Measurements from ENCODE around the gene FYB1.

The FYB1 gene

GRCh38 chr5:39158786-39159185 lies 60.6 kb downstream of the FYB1 start:
- no peak for DNase-seq (ENCODE audit: low read depth)

DNA sequence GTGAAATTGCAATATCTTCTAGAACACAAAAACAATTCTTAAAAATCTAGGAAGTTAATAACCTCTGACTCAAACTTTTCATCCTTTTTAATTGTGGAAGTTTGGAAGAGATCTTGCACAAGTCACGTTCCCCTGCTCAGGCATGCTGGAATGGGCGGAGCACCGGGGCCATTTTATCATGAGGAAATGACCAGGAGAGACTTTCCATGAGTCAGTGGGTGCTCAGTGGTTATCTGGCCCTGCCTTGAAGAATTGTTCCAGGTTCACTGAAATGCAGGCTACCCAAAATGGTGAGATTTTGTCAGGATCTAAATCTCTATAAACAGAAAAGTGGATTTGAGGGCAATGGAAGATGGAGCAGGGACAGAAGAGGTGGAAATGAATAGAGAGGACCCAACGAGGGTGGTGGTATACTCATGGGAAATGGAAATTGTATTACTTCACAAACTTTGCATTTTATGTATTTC lies 61.2 kb downstream of the FYB1 start:
- no peak for DNase-seq (ENCODE audit: low read depth)

GRCh38 chr5:39157701-39158100 lies 61.7 kb downstream of the FYB1 start:
- no peak for DNase-seq (ENCODE audit: low read depth)

- no peak for DNase-seq (ENCODE audit: low read depth)
Measured at GRCh38 chr5:39156082-39156481, 63.3 kb downstream of the FYB1 start.

GRCh38 chr5:39151745-39152144 lies 67.6 kb downstream of the FYB1 start:
- no peak for DNase-seq (ENCODE audit: low read depth)

DNA sequence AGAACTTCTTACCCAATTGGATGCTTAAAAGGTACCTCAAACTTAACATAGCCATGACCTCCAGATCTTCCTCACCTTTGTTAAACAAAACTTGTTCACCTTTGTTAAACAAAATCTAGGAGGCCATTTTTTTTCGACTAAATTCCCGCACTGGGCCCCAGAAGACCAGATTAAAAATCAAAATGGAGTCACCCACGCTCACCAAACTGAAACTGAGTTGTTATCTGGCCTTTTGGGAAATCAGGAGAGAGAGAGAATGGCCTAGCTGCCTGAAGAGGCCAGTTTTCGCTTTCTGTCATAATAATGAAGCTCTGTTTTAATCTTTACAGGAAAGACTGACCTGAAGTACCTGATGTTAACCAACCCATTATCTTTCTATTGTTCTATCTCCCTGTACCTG lies 69.4 kb downstream of the FYB1 start:
- no peak for DNase-seq (ENCODE audit: low read depth)

GRCh38 chr5:39148983-39149534 lies 70.3 kb downstream of the FYB1 start:
- no peak for DNase-seq (ENCODE audit: low read depth)

DNA sequence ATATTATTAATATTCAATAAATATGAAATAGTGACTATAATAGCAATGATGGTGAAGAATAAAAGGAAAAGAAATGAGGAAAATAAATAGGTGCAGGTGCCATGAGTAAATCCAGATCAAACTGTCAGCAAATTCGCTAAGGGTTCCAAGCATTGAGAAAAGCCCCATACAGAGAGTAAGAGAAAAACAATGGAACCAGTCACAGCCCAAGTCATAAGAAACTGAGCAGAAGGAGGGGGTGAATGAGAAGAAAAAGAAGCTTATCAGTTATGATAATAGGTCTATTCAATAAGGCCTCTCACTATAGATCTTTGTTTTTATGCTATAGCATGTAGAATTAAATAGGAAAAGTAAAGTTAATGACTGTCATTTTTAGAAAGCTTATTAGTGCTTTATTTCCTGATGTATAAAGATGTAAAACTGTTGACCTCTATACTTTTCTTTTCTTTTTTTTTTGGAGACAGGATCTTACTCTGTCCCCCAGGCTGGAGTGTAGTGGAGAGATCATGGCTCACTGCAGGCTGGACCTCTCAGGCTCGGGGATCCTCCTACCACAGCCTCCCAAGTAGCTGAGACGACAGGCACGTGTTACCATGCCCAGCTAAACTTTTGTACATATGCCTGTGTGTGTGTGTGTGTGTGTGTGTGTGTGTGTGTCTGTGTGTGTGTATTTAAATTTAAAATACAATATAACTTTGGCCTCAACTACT lies 72.4 kb downstream of the FYB1 start:
- DNase-seq (ENCODE audit: low read depth) = no peak

DNA sequence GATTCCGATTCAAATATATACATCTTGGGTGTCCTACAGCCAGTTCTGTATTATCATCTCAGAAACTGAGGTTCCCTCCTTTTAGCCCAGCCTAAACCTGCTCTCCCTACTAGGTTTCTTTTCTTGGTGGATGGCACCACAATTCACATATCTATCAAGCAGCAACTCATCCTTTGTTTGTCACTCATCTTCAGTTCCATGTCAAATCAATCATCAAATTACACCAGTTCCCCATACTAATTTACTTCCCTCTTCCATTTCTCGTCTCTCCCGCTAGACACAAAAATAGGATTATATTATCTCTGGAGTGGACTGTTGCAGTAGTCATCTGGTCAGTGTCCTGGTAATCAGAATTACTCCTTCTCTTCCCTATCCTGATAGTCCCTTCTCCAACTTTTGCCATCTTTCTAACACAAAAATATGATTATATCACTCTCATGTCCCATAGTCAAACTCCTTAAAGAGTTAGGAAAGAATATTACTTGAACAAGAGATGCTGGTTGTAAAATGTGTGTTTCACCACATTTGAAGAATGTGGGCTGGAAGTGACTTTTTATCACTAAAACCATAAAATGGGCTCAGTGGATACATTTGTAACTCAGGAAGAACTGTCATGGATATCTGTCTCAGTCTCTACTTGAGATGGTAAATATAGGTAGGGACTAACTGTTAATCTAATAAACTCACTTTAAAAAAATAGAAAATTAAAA lies 76.1 kb downstream of the FYB1 start:
- no peak for DNase-seq (ENCODE audit: low read depth)

DNA sequence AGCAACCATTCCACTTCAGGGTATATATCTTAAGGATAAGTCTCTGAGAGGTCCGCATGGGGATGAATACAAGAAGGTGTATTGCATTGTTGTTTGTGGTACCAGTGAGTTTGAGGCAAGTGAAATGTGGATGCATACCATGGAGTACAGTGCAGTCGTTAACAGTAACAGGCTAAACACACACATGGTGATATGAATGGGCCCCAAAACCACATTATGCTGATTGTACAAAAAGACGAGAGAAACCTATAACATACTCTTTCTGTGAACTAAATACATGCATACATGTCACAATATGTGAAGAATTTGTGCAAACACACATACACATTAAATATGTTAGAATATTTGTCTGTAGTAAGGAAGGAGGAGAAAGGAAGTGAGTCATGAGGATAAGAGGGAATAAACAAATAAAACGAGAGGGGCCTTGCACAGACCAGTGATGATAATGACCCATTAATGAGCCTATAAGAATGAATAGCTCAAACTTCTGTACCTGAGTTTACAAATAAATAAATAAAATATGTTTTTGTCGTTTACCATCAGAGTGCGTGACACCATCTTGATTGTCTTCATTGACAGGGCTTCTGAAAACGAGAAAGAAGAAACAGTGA lies 78.7 kb downstream of the FYB1 start:
- no peak for DNase-seq (ENCODE audit: low read depth)

DNA sequence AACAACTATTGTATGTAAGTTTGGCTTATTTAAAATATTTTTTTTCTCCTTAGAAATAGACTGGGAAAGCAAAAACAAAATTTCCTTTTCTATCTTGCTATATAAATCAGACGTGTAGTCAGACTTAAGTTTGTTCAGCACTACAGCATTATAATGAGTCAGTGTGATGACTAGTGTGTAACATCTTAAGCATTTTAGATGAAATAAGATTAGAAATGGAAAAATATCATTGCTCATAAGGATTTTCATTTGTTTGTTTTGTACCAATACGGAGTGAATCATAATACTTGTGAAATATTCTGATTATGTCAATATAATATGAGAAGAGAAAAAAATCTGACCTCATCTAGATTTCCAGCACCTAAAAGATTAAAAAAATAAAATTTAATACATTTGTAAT lies 80.5 kb downstream of the FYB1 start:
- no peak for DNase-seq (ENCODE audit: low read depth)

DNA sequence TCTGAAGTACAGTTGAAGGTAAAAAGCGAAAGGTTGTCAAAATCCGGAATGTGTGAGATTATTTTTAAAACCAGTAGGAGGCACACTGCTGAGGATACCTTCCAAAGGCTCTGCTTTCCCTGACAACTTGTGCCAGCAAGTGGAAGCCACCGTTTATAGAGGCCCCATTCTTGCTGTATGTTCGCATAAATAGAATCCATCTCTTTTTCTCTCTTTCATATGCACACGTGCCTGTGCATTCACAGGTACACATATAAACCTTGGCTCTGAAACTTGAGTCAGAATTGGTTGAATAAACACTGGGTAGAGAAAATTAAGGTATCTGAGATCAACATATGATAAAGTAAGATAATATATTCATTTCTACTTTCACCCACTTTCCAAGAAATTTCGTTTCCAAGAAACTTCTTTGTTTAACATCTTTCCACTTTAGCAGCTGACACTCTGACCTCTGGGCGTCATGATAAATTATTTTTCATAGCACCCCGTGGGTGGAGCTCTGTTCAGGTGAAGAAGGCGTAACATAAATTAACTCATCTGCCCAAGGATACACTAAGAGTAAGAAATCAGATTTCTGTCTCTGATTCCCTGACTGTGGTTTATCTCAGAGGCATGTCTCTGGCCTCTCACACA lies 81.4 kb downstream of the FYB1 start:
- peak; percentile 18 for DNase-seq (ENCODE audit: low read depth)

DNA sequence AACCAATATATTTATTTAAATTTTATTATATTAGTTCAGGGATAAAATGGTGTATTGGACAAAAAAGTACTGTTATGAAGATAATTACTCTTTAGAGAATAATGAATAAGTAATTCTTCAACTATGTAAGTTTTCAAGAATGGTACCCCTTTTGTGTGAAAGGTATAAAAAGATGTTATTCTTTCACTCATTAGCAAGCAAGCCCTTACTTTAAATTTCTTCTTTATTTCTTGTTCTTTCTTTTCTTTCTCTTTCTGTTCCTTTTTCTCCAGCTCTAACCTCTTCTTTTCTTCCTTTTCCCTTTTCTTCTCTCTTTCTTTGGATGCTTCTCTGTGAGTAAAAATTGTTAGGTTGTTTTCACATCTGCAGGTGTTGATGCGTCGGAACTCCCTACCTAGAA lies 82.0 kb downstream of the FYB1 start:
- DNase-seq (ENCODE audit: low read depth) = no peak

- DNase-seq (ENCODE audit: low read depth) = no peak
Measured at GRCh38 chr5:39132792-39133191, 86.6 kb downstream of the FYB1 start.

DNA sequence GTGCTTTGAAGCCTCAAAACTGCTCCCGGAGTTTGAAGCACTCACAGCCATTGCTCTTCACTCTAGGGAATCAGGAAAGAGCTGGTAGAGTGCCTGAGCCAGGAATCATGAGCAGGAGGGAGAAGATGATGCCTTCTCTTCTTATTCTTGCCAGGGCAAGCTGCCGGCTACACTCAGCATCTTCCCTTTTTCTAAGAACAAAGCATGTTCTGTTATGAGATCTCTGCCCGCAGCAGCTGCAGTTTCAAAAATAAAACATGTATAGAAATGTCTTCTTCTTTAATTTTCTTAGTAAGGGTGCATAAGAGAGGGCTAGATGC lies 87.3 kb downstream of the FYB1 start:
- DNase-seq (ENCODE audit: low read depth) = no peak

- DNase-seq (ENCODE audit: low read depth) = no peak
Measured at GRCh38 chr5:39131210-39132127, 87.9 kb downstream of the FYB1 start.

DNA sequence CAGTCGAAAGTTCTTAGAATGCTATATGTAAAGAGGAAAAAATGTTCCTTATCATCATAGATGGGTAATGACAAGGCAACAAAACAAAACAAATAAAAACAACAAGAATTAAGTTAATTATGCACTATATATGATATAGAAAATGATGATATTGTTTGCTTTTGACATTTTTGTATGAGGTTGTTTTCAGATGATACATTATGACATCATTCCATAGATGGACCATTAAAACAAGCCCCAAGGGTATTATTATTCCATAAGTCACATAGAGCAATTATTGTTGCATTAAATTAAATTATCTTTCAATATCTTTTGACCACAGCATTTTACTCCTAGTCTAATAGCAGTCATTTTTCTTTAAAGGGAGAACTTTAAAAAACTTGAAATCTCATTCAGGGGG lies 88.6 kb downstream of the FYB1 start:
- DNase-seq (ENCODE audit: low read depth) = no peak

DNA sequence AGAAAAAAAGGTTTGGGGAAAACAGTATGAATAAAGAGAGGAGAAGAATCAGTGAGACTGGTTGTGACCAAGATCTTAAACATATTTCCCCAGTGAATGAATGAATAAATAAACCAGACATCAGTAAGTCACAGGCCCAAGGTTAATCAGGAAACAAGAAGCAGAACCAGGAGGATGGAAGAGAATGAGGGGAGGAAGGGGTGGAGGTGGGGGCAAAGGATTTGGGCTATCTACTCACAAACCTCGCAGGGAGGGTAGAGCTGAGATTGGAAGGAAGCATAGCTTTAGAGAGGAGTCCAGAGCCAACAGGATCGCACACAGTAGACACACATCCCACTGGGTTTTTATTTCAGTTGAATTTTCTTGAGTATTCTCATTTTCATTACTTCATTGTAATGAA lies 97.4 kb downstream of the FYB1 start:
- no peak for DNase-seq (ENCODE audit: low read depth)

GRCh38 chr5:39121315-39121714 lies 98.0 kb downstream of the FYB1 start:
- no peak for DNase-seq (ENCODE audit: low read depth)

DNA sequence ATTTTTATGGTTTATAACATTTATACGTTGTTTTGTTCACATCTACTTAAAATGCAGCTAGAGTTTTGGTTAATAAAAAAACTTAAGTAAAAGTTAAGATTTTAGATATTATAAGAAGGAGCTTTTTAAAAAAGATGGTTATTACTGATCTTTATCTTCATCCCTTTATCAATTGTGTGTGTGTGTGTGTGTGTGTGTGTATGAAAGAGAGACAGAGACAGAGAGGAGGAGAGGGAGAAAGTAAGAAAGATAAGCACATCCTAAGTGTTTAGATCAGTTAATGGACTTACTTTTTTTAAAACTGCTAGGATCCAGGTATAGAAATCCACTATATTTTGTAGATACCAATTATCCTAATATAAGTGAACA lies 99.3 kb downstream of the FYB1 start:
- DNase-seq (ENCODE audit: low read depth) = no peak

GRCh38 chr5:39119404-39120051 lies 99.8 kb downstream of the FYB1 start:
- DNase-seq (ENCODE audit: low read depth) = no peak

Data from stimulated activated CD4-positive, alpha-beta T cell treated with anti-CD3 and anti-CD28 coated beads, Interleukin-2, amount 100 ng/mL, for 4 hours (primary cell).